SK-N-SH treated with all-trans-retinoic acid at 6 μM for 48 hours (cell line): ENCODE data around the gene ACACB.

ENCODE experiments used
- ATAC-seq: fragments of 200-7000 bp; cut with Tn5 transposase; 3 replicates; pipeline ENCODE4 v1.9.1; 2020; ENCODE audit warnings: mild to moderate bottlenecking, moderate library complexity
- ARNTL ChIP-seq: fragments of 450-650 bp; formaldehyde crosslinking; IDR thresholded peaks from 2 replicates; pipeline ENCODE4 v1.5.0; 2020; ENCODE audit warnings: low read depth, mild to moderate bottlenecking, moderate library complexity, borderline replicate concordance
- BACH2 ChIP-seq: fragments of 250-450 bp; sonication (Bioruptor Pico); IDR thresholded peaks from 2 replicates; pipeline ENCODE4 v1.9.0; 2021; ENCODE audit warnings: mild to moderate bottlenecking, borderline replicate concordance
- CSDC2 ChIP-seq: fragments of 250-450 bp; sonication (Bioruptor Pico); IDR thresholded peaks from 2 replicates; pipeline ENCODE4 v1.5.0; 2020; ENCODE audit warnings: mild to moderate bottlenecking, moderate library complexity
- ESRRG ChIP-seq: fragments of 250-450 bp; sonication (Bioruptor Pico); IDR thresholded peaks from 2 replicates; pipeline ENCODE4 v1.6.1; 2021; ENCODE audit warnings: mild to moderate bottlenecking
- GLIS3 ChIP-seq: fragments of 250-450 bp; sonication (Bioruptor Pico); IDR thresholded peaks from 2 replicates; pipeline ENCODE4 v1.5.0; 2020; ENCODE audit warnings: mild to moderate bottlenecking, moderate library complexity
- ISL1 ChIP-seq: fragments of 250-450 bp; sonication (Bioruptor Pico); IDR thresholded peaks from 2 replicates; pipeline ENCODE4 v2.1.2; 2022; ENCODE audit warnings: mild to moderate bottlenecking, moderate library complexity
- OSR1 ChIP-seq: fragments of 250-450 bp; sonication (Bioruptor Pico); IDR thresholded peaks from 2 replicates; pipeline ENCODE4 v1.8.0; 2022; ENCODE audit warnings: moderate library complexity, mild to moderate bottlenecking, inconsistent platforms
- PPARA ChIP-seq: fragments of 250-450 bp; sonication (Bioruptor Pico); IDR thresholded peaks from 2 replicates; pipeline ENCODE4 v1.5.0; 2020; ENCODE audit warnings: mild to moderate bottlenecking, borderline replicate concordance
- RARB ChIP-seq: fragments of 250-450 bp; sonication (Bioruptor Pico); IDR thresholded peaks from 2 replicates; pipeline ENCODE4 v1.8.0; 2021; ENCODE audit warnings: mild to moderate bottlenecking, moderate library complexity
- TCF4 ChIP-seq: fragments of 250-450 bp; sonication (Bioruptor Pico); IDR thresholded peaks from 2 replicates; pipeline ENCODE4 v1.8.0; 2021; ENCODE audit warnings: mild to moderate bottlenecking, moderate library complexity, borderline replicate concordance
- ZC3H10 ChIP-seq: fragments of 250-450 bp; sonication (Bioruptor Pico); IDR thresholded peaks from 2 replicates; pipeline ENCODE4 v1.5.1; 2021; ENCODE audit warnings: mild to moderate bottlenecking, moderate library complexity
- ZFP3 ChIP-seq: fragments of 250-450 bp; sonication (Bioruptor Pico); IDR thresholded peaks from 2 replicates; pipeline ENCODE4 v1.5.0; 2020; ENCODE audit warnings: mild to moderate bottlenecking, moderate library complexity
- ZFP30 ChIP-seq: fragments of 450-650 bp; formaldehyde crosslinking; IDR thresholded peaks from 2 replicates; pipeline ENCODE4 v1.5.0; 2022; ENCODE audit warnings: mild to moderate bottlenecking, moderate library complexity
- ZNF565 ChIP-seq: fragments of 450-650 bp; formaldehyde crosslinking; conservative IDR thresholded peaks from 2 replicates; pipeline ENCODE4 v1.5.0; 2020; ENCODE audit warnings: low read depth, mild to moderate bottlenecking, moderate library complexity
- ZNF8 ChIP-seq: fragments of 450-650 bp; formaldehyde crosslinking; IDR thresholded peaks from 2 replicates; pipeline ENCODE4 v1.5.0; 2020; ENCODE audit warnings: mild to moderate bottlenecking, moderate library complexity
- TF ChIP-seq, protein P1 (sequence below): fragments of 250-450 bp; sonication (Bioruptor Pico); IDR thresholded peaks from 2 replicates; pipeline ENCODE4 v1.5.0; 2020; ENCODE audit warnings: mild to moderate bottlenecking, moderate library complexity
- TF ChIP-seq, protein P2 (sequence below): fragments of 250-450 bp; sonication (Bioruptor Pico); IDR thresholded peaks from 2 replicates; pipeline ENCODE4 v1.8.0; 2020; ENCODE audit warnings: mild to moderate bottlenecking, moderate library complexity, borderline replicate concordance
- TF ChIP-seq, protein P3 (sequence below): fragments of 250-450 bp; sonication (Bioruptor Pico); IDR thresholded peaks from 2 replicates; pipeline ENCODE4 v1.8.0; 2021; ENCODE audit warnings: low read depth, mild to moderate bottlenecking, moderate library complexity, borderline replicate concordance
- TF ChIP-seq, protein P4 (sequence below): fragments of 250-450 bp; sonication (Bioruptor Pico); IDR thresholded peaks from 2 replicates; pipeline ENCODE4 v1.5.1; 2020; ENCODE audit warnings: low read depth, mild to moderate bottlenecking, moderate library complexity
- TF ChIP-seq, protein P5 (sequence below): fragments of 250-450 bp; sonication (Bioruptor Pico); IDR thresholded peaks from 2 replicates; pipeline ENCODE4 v1.5.1; 2021; ENCODE audit warnings: mild to moderate bottlenecking, moderate library complexity

Gene ACACB

DNA sequence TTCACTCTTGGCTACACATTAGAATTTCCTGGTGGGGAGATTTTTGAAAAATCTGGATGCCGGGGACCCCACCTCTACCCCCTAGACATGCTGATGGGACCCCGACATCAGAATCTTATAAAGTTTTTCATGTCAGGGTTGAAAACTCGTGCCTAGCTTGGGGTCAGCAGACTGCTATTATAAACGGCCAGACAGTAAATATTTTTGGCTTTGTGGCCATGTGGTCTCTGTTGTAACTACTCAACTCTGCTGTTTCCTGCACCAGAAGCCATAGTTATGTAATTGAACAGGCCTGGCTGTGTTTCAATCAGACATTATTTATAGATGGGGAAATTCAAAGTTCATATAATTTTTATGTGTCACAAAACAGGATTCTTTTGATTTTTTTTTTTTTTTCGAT lies 41.6 kb downstream of the ACACB start:
- ATAC-seq = no peak
- no peak for TF ChIP-seq ZNF8 (CRISPR knock-in tag)
- peak; percentile 47; the same call in 1 of the 2 replicates for TF ChIP-seq TCF4 (CRISPR knock-in tag)
- TF ChIP-seq, all 23 proteins: peak for 1

DNA sequence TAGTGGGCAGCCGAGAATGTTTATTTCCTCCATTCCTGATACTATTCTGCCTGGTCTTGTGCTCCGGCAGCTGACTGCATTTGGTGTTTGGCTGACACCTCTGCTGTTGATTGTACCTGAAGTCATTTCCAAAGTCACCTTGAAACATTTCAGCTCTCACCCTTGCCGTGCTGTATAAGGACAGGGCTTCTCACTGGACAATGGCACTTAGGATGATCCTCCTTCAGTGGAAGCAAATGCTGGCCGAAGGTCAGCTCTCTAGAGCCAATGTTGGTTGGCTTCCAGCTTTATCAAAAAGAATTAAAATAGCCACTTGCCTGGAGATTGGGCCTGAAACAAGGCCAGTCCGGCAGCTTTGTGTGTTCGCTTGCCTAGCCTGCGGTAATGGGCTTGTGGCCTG lies 44.0 kb downstream of the ACACB start:
- ATAC-seq = no peak
- no peak for TF ChIP-seq ZNF565 (CRISPR knock-in tag)
- TF ChIP-seq ZFP3 = no peak
- TF ChIP-seq CSDC2 (CRISPR knock-in tag) = no peak
- TF ChIP-seq ZC3H10 (CRISPR knock-in tag) = no peak
- TF ChIP-seq TCF4 (CRISPR knock-in tag) = no peak
- TF ChIP-seq PPARA = no peak
- no peak for TF ChIP-seq GLIS3 (CRISPR knock-in tag)
- TF ChIP-seq, protein P1, sequence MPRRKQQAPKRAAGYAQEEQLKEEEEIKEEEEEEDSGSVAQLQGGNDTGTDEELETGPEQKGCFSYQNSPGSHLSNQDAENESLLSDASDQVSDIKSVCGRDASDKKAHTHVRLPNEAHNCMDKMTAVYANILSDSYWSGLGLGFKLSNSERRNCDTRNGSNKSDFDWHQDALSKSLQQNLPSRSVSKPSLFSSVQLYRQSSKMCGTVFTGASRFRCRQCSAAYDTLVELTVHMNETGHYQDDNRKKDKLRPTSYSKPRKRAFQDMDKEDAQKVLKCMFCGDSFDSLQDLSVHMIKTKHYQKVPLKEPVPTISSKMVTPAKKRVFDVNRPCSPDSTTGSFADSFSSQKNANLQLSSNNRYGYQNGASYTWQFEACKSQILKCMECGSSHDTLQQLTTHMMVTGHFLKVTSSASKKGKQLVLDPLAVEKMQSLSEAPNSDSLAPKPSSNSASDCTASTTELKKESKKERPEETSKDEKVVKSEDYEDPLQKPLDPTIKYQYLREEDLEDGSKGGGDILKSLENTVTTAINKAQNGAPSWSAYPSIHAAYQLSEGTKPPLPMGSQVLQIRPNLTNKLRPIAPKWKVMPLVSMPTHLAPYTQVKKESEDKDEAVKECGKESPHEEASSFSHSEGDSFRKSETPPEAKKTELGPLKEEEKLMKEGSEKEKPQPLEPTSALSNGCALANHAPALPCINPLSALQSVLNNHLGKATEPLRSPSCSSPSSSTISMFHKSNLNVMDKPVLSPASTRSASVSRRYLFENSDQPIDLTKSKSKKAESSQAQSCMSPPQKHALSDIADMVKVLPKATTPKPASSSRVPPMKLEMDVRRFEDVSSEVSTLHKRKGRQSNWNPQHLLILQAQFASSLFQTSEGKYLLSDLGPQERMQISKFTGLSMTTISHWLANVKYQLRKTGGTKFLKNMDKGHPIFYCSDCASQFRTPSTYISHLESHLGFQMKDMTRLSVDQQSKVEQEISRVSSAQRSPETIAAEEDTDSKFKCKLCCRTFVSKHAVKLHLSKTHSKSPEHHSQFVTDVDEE = no peak
- TF ChIP-seq ARNTL = no peak
- no peak for TF ChIP-seq BACH2 (CRISPR knock-in tag)
- TF ChIP-seq, protein P2, sequence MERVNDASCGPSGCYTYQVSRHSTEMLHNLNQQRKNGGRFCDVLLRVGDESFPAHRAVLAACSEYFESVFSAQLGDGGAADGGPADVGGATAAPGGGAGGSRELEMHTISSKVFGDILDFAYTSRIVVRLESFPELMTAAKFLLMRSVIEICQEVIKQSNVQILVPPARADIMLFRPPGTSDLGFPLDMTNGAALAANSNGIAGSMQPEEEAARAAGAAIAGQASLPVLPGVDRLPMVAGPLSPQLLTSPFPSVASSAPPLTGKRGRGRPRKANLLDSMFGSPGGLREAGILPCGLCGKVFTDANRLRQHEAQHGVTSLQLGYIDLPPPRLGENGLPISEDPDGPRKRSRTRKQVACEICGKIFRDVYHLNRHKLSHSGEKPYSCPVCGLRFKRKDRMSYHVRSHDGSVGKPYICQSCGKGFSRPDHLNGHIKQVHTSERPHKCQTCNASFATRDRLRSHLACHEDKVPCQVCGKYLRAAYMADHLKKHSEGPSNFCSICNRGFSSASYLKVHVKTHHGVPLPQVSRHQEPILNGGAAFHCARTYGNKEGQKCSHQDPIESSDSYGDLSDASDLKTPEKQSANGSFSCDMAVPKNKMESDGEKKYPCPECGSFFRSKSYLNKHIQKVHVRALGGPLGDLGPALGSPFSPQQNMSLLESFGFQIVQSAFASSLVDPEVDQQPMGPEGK (CRISPR knock-in tag) = no peak
- TF ChIP-seq ESRRG (CRISPR knock-in tag) = no peak
- no peak for TF ChIP-seq ISL1 (CRISPR knock-in tag)
- TF ChIP-seq, protein P3, sequence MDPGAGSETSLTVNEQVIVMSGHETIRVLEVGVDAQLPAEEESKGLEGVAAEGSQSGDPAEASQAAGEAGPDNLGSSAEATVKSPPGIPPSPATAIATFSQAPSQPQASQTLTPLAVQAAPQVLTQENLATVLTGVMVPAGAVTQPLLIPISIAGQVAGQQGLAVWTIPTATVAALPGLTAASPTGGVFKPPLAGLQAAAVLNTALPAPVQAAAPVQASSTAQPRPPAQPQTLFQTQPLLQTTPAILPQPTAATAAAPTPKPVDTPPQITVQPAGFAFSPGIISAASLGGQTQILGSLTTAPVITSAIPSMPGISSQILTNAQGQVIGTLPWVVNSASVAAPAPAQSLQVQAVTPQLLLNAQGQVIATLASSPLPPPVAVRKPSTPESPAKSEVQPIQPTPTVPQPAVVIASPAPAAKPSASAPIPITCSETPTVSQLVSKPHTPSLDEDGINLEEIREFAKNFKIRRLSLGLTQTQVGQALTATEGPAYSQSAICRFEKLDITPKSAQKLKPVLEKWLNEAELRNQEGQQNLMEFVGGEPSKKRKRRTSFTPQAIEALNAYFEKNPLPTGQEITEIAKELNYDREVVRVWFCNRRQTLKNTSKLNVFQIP (CRISPR knock-in tag) = no peak
- TF ChIP-seq, protein P4, sequence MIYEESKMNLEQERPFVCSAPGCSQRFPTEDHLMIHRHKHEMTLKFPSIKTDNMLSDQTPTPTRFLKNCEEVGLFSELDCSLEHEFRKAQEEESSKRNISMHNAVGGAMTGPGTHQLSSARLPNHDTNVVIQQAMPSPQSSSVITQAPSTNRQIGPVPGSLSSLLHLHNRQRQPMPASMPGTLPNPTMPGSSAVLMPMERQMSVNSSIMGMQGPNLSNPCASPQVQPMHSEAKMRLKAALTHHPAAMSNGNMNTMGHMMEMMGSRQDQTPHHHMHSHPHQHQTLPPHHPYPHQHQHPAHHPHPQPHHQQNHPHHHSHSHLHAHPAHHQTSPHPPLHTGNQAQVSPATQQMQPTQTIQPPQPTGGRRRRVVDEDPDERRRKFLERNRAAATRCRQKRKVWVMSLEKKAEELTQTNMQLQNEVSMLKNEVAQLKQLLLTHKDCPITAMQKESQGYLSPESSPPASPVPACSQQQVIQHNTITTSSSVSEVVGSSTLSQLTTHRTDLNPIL = no peak
- TF ChIP-seq, protein P5, sequence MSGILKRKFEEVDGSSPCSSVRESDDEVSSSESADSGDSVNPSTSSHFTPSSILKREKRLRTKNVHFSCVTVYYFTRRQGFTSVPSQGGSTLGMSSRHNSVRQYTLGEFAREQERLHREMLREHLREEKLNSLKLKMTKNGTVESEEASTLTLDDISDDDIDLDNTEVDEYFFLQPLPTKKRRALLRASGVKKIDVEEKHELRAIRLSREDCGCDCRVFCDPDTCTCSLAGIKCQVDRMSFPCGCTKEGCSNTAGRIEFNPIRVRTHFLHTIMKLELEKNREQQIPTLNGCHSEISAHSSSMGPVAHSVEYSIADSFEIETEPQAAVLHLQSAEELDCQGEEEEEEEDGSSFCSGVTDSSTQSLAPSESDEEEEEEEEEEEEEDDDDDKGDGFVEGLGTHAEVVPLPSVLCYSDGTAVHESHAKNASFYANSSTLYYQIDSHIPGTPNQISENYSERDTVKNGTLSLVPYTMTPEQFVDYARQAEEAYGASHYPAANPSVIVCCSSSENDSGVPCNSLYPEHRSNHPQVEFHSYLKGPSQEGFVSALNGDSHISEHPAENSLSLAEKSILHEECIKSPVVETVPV (CRISPR knock-in tag) = no peak
- TF ChIP-seq OSR1 (CRISPR knock-in tag) = no peak

DNA sequence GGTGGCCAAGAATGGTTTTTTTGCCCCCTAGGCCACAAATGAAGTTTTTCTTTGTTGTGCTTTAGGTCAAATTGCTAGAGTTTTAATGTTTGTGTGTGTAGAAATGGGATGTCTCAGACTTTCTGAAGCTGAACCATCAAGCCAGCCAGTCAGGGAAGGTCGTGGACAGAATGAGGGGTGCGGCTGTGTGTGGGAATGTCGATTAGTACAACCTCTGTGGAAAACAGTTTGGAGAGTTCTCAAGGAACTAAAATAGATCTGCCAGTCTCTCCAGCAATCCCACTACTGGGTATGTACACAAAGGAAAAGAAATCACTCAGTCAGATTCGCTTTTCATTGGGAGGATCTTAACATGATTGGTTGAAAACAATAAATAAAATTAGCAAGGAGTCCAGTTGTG lies 44.5 kb downstream of the ACACB start:
- no peak for ATAC-seq
- TF ChIP-seq ZFP30 (CRISPR knock-in tag) (no peak), RARB (no peak), BACH2 (CRISPR knock-in tag) (no peak), ZNF565 (CRISPR knock-in tag) (no peak), TCF4 (CRISPR knock-in tag) (no peak), ARNTL (no peak), ESRRG (CRISPR knock-in tag) (no peak)
- TF ChIP-seq, protein P2 (CRISPR knock-in tag) = no peak
- TF ChIP-seq, protein P1 = no peak
